Glomerular visceral epithelial cell (primary cell): ENCODE measurements around the gene NEDD4.
"Not testable (repeated sequence)": the region's sequence is repeated elsewhere in the genome, so short reads cannot be mapped to it uniquely, and the experiment has no call there.

ENCODE experiments used
- DNase-seq: peaks from one replicate; pipeline ENCODE4 v3.0.0-alpha.2; 2016; ENCODE audit errors: extremely low spot score

The NEDD4 gene

DNA sequence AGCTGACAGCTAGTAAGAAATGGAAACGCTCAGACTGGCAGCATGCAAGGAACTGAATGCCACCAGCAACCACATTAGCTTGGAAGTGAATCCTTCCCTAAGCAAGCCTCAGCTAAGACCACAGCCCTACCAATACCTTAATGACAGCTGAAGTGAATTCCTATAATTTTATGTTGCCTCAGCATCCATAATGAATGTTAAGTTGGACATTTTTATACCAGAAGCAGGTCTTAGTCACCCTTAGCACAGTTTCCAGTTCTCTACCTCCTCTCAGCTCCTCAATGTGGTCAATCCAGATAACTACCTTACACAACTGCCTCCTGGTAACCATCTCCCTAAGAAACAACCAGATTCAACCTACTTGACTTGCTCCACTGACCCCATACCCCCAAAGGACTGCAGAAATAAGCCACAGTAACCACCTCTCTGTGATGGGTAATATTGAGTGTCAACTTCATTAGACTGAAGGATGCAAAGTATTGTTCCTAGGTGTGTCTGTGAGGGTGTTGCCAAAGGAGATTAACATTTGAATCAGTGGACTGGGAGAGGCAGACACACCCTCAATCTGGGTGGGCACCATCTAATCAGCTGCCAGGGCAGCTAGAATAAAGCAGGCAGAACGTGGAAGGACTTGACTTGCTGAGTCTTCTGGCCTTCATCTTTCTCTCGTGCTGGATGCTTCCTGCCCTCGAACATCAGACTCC lies 33.5 kb downstream of the NEDD4 start:
- peak; percentile 13 for DNase-seq

DNA sequence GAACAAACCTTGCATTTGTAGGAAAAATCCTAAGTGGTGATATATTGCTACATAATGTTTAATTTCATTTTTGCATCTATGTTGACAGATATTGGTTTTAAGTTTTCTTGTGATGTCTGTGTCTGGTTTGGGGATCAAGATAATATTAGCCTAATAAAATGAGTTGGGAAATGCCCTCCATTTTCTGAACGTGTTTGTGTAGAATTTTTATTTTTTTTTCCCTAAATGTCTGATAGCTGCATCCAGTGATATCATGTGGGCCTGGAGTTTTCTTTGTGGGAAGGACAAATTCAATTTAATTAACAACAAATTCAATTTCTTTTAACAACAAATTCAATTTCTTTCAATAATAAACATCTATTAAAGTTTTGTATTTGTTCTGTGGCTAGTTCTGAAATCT lies 35.1 kb downstream of the NEDD4 start:
- no peak for DNase-seq

- no peak for DNase-seq
Measured at GRCh38 chr15:55954862-55955605, 38.4 kb downstream of the NEDD4 start.

- not testable (repeated sequence) for DNase-seq
Measured at GRCh38 chr15:55952501-55953274, 40.7 kb downstream of the NEDD4 start.

GRCh38 chr15:55944606-55945005 lies 48.8 kb downstream of the NEDD4 start:
- DNase-seq, result not testable (repeated sequence)

GRCh38 chr15:55942332-55942731 lies 51.1 kb downstream of the NEDD4 start:
- DNase-seq, result no peak

DNA sequence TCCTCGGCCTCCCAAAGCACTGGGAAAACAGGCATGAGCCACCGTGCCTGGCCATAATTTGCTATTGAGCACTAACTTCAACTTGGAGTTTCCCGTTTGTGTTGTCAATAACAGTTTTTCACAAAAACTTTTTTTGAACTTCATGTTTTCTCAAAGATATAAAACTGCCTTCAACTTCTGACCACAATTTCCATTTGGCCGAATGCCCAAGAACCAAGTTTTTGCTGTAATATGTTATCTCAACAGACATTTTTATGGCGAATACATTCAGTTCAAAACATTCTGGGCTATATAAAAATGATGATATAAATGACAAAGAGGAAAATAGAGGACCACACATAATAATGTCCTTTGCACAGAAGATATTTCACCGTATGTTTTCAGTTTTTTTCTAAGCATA lies 56.4 kb downstream of the NEDD4 start:
- no peak for DNase-seq

DNA sequence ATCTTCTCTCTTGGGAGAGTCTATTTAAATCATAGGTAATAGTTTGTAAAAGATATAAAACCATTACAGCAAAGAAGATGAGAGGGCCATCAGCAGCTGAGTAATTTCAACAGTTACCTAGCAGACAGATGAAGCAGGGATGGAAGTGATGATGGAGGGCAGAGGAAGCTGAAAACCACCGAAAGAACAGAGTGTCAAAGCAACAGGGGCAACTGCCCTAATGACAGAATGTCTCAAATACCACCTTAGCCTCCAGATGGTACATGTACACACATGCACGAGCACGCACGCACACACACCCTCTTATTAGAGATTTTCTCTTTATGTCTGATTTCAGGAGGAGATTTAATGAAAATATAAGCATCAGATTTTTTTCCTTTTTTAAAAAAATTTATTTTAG lies 64.5 kb downstream of the NEDD4 start:
- DNase-seq, result no peak

DNA sequence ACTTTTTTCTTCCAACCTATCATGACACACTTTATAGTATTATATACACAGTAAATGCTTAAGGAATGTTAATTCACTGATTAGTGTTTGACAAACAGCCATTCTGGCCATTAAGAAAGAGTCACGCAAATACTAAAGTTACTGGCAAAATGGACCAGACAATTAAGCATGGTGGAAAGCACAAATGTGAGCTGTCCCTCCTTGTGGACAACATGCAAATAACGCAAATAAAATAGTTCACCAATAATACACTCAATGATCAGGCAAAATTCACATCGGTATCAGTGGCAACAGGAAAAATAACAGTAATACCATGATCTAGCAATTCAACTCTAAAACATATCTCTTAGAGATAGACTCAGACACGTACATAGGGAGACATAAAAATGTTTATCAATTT lies 71.7 kb downstream of the NEDD4 start:
- no peak for DNase-seq

DNA sequence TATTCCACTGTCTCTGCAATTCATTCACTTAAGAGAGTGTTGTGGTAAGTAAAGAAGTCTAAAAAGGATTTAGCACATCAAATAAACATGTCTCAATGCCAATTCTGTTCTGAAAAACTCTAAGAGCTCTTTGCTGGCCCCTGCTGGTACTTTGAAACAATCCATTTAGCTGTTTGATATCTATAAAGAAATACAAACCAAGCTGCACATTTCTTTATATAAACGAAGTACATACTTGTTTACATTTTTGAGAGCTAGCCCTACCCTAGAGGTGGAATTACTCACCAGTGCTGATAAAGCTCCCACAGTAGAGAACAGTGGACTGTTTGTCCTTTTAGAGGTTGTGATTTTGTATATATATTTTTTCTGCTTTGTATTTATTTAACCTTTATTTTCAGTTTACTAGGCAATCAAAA lies 75.5 kb downstream of the NEDD4 start:
- peak; percentile 65 for DNase-seq

DNA sequence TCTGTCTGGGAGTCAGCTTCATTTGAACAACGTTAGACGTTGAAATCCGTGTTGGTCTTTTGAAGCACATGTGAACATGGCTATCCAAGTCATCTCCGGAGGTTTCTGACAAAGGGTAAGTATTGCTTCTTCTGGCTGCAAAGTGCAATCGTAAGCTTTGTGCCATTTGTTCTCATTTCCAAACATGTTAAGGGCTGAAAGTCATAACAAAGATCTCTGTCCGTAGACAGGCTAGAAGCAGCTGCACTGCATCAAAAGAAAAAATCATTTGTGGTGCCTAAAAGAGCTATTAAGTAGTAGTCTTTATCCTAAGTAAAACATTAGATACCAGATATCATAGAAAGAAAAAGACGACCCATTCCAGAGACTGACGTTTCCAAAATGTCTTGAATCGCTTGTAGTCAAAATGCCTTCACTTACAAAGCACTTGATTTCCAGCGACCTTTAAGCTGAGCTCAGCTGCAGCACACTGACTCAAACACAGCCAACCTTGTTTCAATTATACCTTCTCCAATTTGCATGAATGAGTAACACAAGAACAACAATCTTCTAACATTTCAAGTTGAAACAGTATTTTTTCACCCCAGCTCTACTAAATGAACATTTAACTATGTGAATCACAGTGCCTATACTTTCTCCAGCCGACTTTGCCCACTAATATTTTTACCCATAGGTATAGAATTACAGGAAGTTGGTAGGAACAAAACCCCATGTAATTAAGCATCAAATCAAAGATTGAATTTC lies 76.6 kb downstream of the NEDD4 start:
- DNase-seq, result peak; percentile 67

- DNase-seq, result no peak
Measured at GRCh38 chr15:55915876-55916567, 77.4 kb downstream of the NEDD4 start.

GRCh38 chr15:55915221-55915620 lies 78.2 kb downstream of the NEDD4 start:
- DNase-seq, result no peak

DNA sequence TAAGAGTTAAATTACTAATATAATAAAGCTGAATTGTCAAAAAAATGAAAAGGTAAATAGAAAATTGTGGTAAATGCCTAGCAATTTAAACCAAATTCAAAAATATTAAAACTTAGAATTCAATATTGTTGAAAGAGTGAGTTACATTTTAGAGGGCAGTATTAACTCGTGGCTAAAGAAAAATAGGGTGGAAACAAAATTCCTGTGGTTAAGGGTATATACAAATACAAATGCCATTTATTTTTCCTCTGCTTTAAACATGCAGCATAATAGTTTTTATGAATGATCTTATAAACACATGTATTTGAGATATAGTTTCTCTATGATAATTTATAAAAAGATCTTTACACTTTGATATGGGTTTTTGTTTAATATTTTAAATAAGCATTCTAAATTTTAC lies 79.0 kb downstream of the NEDD4 start:
- no peak for DNase-seq

DNA sequence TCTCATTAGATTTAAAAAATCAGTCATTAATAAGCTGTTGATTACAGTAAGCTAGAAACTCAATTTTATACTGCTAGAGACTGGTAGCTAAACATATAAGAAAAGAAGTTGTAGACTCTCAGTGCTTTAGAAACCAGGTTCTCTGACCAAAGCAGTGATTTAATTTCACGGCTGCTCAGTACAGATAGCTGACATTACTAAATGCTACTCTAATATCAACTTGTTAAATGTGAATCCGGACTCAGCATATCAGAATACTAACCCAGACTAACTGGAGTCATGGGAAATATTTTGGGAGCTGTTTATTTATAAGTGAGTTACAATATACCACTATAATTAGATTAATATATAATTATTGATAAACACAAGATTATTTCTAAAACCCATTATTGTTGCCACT lies 80.4 kb downstream of the NEDD4 start:
- no peak for DNase-seq

- peak; percentile 81 for DNase-seq
Measured at GRCh38 chr15:55909036-55909811, 84.2 kb downstream of the NEDD4 start.

- peak; percentile 95 for DNase-seq
Measured at GRCh38 chr15:55907797-55908196, 85.6 kb downstream of the NEDD4 start.

DNA sequence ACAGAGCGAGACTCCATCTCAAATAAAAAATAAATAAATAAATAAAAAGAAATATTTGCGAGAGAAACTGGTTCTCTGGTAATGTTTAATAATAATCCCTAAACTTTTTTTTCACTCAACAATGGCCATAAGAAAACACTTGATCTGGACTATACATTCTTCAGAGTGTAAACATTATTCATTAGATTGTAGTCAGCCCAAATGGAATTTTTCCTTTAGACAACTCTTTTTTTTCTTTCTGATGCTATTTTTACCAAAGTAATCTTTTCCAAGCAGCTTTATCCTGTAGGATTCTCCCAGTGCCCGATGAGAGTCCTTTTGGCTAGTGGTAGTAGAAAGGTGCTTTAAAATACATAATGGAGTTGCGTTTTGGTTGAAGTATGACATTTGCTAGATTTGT lies 90.4 kb downstream of the NEDD4 start:
- no peak for DNase-seq

DNA sequence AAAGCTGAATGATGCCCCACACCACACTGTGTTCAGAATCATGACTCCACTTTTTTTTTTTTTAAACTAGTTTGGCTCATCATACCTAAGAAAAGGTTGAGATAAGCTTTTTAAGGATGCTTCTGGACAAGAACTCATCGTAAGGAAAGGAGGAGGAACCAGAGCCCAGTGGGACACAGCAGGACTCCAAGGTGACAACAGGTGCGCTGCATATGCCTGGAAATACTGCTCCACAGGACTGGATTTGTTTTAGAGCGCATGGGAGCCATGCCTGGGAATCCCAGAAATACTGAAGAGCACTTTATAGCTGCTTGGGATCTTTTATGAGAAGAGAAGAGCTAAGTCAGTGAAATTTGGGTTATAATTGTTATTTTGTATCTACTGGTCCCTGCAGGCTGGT lies 93.4 kb downstream of the NEDD4 start:
- no peak for DNase-seq

- no peak for DNase-seq
Measured at GRCh38 chr15:55899537-55899936, 93.9 kb downstream of the NEDD4 start.
